HG02588 (cell line): ENCODE results near the gene INTS4.
A peak's percentile ranks its signal among the peaks of the same experiment; 100 is the strongest.
"Not testable (repeated sequence)": the region's sequence is repeated elsewhere in the genome, so short reads cannot be mapped to it uniquely, and the experiment has no call there.

ENCODE experiments used
- ATAC-seq: cut with Tn5 transposase; IDR thresholded peaks from one replicate; pipeline ENCODE4 v1.9.1; 2021; ENCODE audit warnings: mild to moderate bottlenecking, moderate library complexity; ENCODE audit not compliant: unreplicated experiment

INTS4 gene, protein sequence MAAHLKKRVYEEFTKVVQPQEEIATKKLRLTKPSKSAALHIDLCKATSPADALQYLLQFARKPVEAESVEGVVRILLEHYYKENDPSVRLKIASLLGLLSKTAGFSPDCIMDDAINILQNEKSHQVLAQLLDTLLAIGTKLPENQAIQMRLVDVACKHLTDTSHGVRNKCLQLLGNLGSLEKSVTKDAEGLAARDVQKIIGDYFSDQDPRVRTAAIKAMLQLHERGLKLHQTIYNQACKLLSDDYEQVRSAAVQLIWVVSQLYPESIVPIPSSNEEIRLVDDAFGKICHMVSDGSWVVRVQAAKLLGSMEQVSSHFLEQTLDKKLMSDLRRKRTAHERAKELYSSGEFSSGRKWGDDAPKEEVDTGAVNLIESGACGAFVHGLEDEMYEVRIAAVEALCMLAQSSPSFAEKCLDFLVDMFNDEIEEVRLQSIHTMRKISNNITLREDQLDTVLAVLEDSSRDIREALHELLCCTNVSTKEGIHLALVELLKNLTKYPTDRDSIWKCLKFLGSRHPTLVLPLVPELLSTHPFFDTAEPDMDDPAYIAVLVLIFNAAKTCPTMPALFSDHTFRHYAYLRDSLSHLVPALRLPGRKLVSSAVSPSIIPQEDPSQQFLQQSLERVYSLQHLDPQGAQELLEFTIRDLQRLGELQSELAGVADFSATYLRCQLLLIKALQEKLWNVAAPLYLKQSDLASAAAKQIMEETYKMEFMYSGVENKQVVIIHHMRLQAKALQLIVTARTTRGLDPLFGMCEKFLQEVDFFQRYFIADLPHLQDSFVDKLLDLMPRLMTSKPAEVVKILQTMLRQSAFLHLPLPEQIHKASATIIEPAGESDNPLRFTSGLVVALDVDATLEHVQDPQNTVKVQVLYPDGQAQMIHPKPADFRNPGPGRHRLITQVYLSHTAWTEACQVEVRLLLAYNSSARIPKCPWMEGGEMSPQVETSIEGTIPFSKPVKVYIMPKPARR

GRCh38 chr11:77994434-77995362 is at the start of gene INTS4:
Gene INTS4 (minus strand): TSS chr11:77994668. CDS start chr11:77994643, 25 bp downstream.
- peak; percentile 99 for ATAC-seq

DNA sequence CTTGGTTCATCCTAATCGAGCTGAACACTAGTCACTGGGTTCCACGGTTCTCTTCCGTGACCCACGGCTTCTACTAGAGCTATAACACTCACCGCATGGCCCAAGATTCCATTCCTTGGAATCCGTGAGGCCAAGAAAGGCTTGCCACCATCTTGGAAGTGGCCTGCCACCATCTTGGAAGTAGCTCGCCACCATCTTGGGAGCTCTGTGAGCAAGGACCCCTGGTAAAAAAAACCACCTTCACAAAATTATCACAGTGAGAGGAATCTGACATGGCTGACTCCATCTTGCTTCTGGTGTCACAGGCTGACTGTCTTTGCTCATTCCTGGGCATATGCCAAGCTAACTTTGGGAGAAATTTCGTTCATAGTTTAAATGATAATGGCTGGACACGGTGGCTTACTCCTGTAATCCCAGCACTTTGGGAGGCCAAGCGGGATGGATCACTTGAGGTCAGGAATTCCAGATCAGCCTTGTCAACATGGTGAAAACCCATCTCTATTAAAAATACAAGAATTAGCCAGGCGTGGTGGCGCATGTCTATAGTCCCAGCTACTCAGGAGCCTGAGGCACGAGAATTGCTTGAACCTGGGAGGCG is 47.5 kb upstream of the INTS4 start:
- ATAC-seq: no peak

DNA sequence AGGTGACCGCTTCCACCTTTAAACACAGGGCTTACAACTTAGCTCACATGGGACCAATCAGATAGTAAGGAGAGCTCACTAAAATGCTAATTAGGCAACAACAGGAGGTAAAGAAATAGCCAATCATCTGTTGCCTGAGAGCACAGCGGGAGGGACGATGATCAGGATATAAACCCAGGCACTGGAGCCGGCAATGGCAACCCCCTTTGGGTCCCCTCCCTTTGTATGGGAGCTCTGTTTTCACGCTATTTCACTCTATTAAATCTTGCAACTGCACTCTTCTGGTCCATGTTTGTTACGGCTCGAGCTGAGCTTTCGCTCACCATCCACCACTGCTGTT is 46.9 kb upstream of the INTS4 start:
- ATAC-seq: not testable (repeated sequence)

- no peak for ATAC-seq
Measured at GRCh38 chr11:78040691-78041379, 46.4 kb upstream of the INTS4 start.

DNA sequence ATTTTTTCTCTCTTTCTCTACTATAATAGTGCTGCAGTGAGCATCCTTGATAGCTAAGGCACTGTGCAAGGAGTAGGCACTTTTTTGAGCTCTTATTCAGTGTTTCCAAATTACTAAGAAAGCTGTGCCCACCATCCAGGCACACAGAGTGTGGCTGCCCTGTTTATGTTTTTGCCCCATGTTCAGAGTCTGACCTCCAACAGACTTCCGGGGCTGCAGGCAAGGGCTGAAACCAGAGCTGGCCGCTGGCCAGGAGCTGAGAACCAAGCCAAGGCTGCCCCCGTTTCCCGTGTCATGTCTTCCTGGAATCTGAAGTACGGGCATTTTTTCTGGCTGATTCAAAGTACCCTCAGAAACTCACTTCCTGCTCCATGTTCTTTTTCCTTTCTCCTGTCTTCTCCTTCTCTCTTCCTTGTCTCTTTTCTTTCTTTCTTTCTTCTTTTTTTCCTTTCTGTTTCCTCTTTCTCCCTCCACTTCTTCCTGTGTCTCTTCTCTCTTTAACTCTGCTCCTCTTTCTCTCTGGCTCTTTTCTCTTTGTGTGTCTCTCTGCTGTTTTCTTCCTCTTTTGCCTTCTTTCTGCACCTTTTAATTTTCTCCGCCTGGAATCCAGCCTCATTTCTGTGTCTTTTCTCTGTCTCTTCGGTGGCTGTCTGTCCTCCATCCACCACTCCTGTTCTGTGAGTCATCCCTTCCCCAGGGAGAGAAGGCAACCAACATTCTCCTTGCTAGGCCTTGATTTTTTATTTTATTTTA is 45.6 kb upstream of the INTS4 start:
- peak; percentile 60 for ATAC-seq

DNA sequence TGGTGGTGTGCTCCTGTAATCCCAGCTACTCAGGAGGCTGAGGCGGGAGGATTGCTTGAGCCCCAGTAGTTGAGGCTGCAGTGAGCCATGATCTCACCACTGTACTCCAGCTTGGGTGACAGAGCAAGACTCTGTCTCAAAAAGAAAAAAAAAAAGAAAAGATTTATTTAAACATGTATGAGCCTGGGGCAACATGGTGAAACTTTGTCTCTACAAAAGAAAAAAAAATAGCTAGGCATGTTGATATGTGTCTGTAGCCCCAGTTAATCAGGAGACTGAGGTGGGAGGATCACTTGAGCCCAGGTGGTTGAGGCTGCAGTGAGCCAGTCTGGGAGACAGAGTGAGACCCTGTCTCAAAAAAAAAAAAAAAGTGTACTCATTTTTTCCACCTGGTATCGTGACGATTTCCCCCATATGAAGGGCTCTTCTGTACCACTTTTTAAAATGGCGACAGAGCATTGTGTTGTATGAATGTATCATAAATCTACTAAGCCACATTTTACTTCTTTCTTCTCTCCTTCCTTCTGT is 45.0 kb upstream of the INTS4 start:
- ATAC-seq: peak; percentile 8

- no peak for ATAC-seq
Measured at GRCh38 chr11:78038697-78039313, 44.3 kb upstream of the INTS4 start.

DNA sequence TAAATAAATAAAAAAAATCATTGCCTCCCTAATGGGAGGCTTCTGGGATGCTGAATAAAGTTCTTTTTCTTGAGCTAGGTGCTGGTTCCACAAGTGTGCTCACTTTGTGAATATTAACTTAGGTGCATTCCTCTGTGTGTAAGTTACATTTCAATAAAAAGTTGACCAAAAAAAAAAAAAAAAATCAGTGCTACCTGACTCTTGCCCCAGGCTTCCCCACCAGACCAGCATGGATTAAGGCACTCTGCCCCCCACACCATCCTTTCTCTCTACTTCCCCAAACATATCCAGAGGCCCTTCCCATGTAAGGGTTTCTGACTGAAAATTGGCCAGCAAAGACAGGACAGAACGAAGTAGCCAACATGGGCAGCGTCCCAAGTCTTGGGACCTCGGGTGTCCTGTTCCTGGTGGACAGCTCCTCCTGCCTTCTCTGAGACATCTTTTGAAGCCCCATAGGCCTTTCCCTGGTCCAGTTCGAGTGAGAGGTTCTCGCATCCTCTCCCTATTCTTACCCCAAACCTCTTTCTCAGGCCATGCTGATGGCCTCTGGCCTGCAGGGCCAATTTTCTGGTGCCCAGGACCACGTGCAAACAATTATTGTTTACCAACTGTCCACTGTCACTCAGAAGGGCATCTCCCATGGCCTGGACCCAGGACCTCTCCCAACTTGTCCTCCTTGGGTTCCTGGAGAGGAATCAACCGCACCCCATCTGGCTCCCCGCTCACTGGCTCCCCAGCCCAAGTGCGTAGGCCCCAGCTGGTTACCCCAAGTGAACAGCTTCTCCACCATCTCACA is 43.6 kb upstream of the INTS4 start:
- no peak for ATAC-seq

- ATAC-seq: no peak
Measured at GRCh38 chr11:78037056-78037455, 42.6 kb upstream of the INTS4 start.

DNA sequence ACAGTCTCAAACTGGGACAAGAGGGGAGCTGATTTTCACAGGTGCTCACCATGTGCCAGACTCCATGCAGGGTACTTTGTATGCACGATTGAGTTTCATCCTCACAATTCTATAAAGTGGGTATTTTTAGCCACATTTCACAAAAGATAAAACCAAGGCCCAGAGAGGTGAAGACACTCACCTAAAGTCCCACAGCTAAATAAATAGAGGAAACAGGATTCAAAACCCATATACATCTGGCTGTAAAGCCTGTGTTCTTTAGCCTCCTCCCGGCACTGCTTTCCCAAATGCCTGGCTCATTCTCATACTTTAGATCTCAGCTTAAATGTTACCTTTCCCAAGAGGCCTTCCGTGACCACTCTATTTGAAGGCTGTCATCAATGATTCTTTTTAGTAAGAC is 41.8 kb upstream of the INTS4 start:
- no peak for ATAC-seq

- ATAC-seq: no peak
Measured at GRCh38 chr11:78034623-78035022, 40.2 kb upstream of the INTS4 start.

- ATAC-seq: no peak
Measured at GRCh38 chr11:78033040-78033439, 38.6 kb upstream of the INTS4 start.

DNA sequence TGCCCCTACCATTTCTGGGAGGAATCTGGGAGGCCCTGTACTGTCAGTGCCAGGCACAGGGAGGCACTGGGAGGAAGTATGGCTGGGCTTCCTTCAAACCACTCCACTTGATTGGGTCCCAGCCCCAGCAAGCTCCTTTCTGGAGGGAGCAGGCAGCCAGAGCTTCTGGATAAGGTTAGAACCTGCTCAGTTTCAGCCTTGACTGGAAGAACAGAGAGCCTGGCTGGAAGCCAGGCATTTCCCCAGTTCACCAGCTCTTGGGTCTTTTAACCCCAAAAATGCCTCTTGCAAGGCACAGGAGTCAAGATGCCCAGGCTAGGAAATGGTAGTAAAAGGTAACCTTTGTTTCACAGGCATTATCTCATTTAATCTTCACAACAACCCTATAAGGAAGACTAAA is 37.6 kb upstream of the INTS4 start:
- no peak for ATAC-seq

DNA sequence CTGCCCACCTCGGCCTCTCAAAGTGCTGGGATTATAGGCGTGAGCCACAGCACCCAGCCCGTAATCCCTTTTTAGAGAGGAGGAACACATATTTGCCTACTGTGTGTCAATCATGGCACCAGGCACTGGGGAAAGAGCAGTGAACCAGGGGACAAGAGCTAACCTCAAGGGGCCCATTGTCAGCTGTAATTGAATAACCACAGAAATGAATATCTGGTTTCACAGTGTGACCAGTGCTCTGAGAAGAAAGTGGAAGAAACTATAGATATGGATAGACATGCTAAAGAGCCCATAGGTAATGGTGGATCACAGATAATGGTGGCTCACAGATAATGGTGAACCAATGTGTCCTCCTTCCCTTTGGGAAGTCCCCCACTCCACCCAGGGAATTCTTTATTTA is 37.2 kb upstream of the INTS4 start:
- ATAC-seq: peak; percentile 71

- no peak for ATAC-seq
Measured at GRCh38 chr11:78030429-78031325, 36.2 kb upstream of the INTS4 start.

GRCh38 chr11:78028423-78028822 is 34.0 kb upstream of the INTS4 start:
- not testable (repeated sequence) for ATAC-seq

- no peak for ATAC-seq
Measured at GRCh38 chr11:78027759-78028158, 33.3 kb upstream of the INTS4 start.
